ENCODE measurements around the gene TNFRSF4. TPM values are rescaled to one million over a fixed set of nuclear protein-coding genes. Genes with fewer than 3 reads are reported as not detected.

The TNFRSF4 gene
- total RNA-seq, 4 donors from 2014 or later: 0.50 to 2.1 (median 0.93) TPM

GRCh38 chr1:1203561-1204424 lies 10.2 kb downstream of the TNFRSF4 start:
- Histone ChIP-seq H3K4me1 (peaks cover 9 to 50% (median 43%) of the 10 kb centered on the region in 4 donors), H3K36me3 (no peaks in the 10 kb centered on the region), H3K27ac (replicated peaks in 1 of 4) (no peak overlapping the region), H3K27me3 (peaks cover 0 to 92% (median 26%) of the 10 kb centered on the region in 4 donors), H3K9me3 (no peaks in the 10 kb centered on the region), H3K4me3 (no peak overlapping the region)
- intact Hi-C loops (cut with DNase I): no loop called here
- TF ChIP-seq POLR2A (IDR thresholded peaks at IDR 0.05; ENCODE audit: low read depth): no peak
- TF ChIP-seq POLR2AphosphoS5 (IDR thresholded peaks at IDR 0.05): no peak
- no peak for TF ChIP-seq CTCF (IDR thresholded peaks at IDR 0.05)
- no peak for TF ChIP-seq EP300 (IDR thresholded peaks at IDR 0.05)
- WGBS: 66% methylated on average over 10 of the region's 49 CpGs
- DNase-seq (ENCODE audit: extremely low spot score): no peak

- Histone ChIP-seq H3K4me1 (peaks cover 9 to 42% (median 35%) of the 10 kb centered on the region in 4 donors), H3K9me3 (no peaks in the 10 kb centered on the region), H3K36me3 (no peaks in the 10 kb centered on the region), H3K4me3 (no peak overlapping the region), H3K27me3 (peaks cover 0 to 92% (median 26%) of the 10 kb centered on the region in 4 donors), H3K27ac (replicated peaks in 1 of 4) (no peak overlapping the region)
- TF ChIP-seq POLR2A (IDR thresholded peaks at IDR 0.05; ENCODE audit: low read depth): no peak
- no peak for TF ChIP-seq CTCF (IDR thresholded peaks at IDR 0.05)
- TF ChIP-seq EP300 (IDR thresholded peaks at IDR 0.05): no peak
- TF ChIP-seq POLR2AphosphoS5 (IDR thresholded peaks at IDR 0.05): no peak
- WGBS: 83% methylated on average over 20 of the region's 27 CpGs
- no peak for DNase-seq (ENCODE audit: extremely low spot score)
- intact Hi-C loops (cut with DNase I): no loop called here
Observed at GRCh38 chr1:1202831-1203560, 11.0 kb downstream of the TNFRSF4 start.

GRCh38 chr1:1200876-1201810 lies 12.8 kb downstream of the TNFRSF4 start:
- no peaks in the 10 kb centered on the region for H3K9me3 ChIP-seq
- peak overlapping the region; percentile 51 to 67 (median 55) for H3K4me3 ChIP-seq
- H3K27me3 ChIP-seq: peaks cover 0 to 78% (median 14%) of the 10 kb centered on the region in 4 donors
- intact Hi-C loops (cut with DNase I): no loop called here
- H3K4me1 ChIP-seq: peaks cover 4 to 25% (median 20%) of the 10 kb centered on the region in 4 donors
- no peaks in the 10 kb centered on the region for H3K36me3 ChIP-seq
- DNase-seq (ENCODE audit: extremely low spot score): no peak
- 4% methylated on average over 20 of the region's 109 CpGs for WGBS
- TF ChIP-seq CTCF (IDR thresholded peaks at IDR 0.05): no peak
- peak in 1 of 2 donors; percentile 14 for TF ChIP-seq POLR2AphosphoS5 (IDR thresholded peaks at IDR 0.05)
- TF ChIP-seq EP300 (IDR thresholded peaks at IDR 0.05): no peak
- H3K27ac ChIP-seq (replicated peaks in 1 of 4): no peak overlapping the region

Data from esophagus muscularis mucosa (tissue), 4 donors.